GM21526 (cell line): ENCODE measurements around the gene DHPS.
A peak's percentile ranks its signal among the peaks of the same experiment; 100 is the strongest.
"Not testable (repeated sequence)": the region's sequence is repeated elsewhere in the genome, so short reads cannot be mapped to it uniquely, and the experiment has no call there.

Experiments
- ATAC-seq: cut with Tn5 transposase; IDR thresholded peaks from one replicate; pipeline ENCODE4 v1.9.1; 2021; ENCODE audit warnings: moderate library complexity; ENCODE audit not compliant: unreplicated experiment, low FRiP score

Gene DHPS

GRCh38 chr19:12681074-12681987, at the start of gene DHPS:
TSS of gene DHPS (minus strand) at chr19:12681880. CDS start at chr19:12681766, 114 bp downstream.
- ATAC-seq = peak; percentile 54

GRCh38 chr19:12731337-12731736, 49.7 kb upstream of the DHPS start:
- ATAC-seq = no peak

GRCh38 chr19:12730064-12730463, 48.4 kb upstream of the DHPS start:
- ATAC-seq = no peak

GRCh38 chr19:12727745-12728433, 46.2 kb upstream of the DHPS start:
- no peak for ATAC-seq

GRCh38 chr19:12726988-12727316, 45.3 kb upstream of the DHPS start:
- ATAC-seq = no peak

GRCh38 chr19:12725612-12726011, 43.9 kb upstream of the DHPS start:
- ATAC-seq = not testable (repeated sequence)

- ATAC-seq = peak; percentile 32
Measured at GRCh38 chr19:12723641-12724426, 42.2 kb upstream of the DHPS start, which contains the start of gene TNPO2. TSS of gene TNPO2 (minus strand) at chr19:12723932. CDS start at chr19:12720977, 2,955 bp downstream.

- no peak for ATAC-seq
Measured at GRCh38 chr19:12723381-12723640, 41.6 kb upstream of the DHPS start.

- peak; percentile 61 for ATAC-seq
Measured at GRCh38 chr19:12722566-12723380, 41.1 kb upstream of the DHPS start.

GRCh38 chr19:12721656-12722565, 40.2 kb upstream of the DHPS start:
- ATAC-seq = peak; percentile 15

- no peak for ATAC-seq
Measured at GRCh38 chr19:12720851-12721655, 39.4 kb upstream of the DHPS start.

GRCh38 chr19:12720296-12720695, 38.6 kb upstream of the DHPS start:
- no peak for ATAC-seq

- ATAC-seq = no peak
Measured at GRCh38 chr19:12715929-12716328, 34.2 kb upstream of the DHPS start.

GRCh38 chr19:12715102-12715501, 33.4 kb upstream of the DHPS start:
- ATAC-seq = no peak

GRCh38 chr19:12713304-12713703, 31.6 kb upstream of the DHPS start:
- not testable (repeated sequence) for ATAC-seq

- ATAC-seq = not testable (repeated sequence)
Measured at GRCh38 chr19:12712077-12712476, 30.4 kb upstream of the DHPS start.

GRCh38 chr19:12711187-12711586, 29.5 kb upstream of the DHPS start:
- no peak for ATAC-seq

- no peak for ATAC-seq
Measured at GRCh38 chr19:12708641-12709040, 27.0 kb upstream of the DHPS start.
